Superior temporal gyrus (tissue), 1 donor: ENCODE data around the gene CAMK1D.

ENCODE experiments used
- DNase-seq: peaks from one replicate; pipeline ENCODE4 v3.0.0-alpha.2; 2016; ENCODE audit errors: extremely low spot score

CAMK1D gene

DNA sequence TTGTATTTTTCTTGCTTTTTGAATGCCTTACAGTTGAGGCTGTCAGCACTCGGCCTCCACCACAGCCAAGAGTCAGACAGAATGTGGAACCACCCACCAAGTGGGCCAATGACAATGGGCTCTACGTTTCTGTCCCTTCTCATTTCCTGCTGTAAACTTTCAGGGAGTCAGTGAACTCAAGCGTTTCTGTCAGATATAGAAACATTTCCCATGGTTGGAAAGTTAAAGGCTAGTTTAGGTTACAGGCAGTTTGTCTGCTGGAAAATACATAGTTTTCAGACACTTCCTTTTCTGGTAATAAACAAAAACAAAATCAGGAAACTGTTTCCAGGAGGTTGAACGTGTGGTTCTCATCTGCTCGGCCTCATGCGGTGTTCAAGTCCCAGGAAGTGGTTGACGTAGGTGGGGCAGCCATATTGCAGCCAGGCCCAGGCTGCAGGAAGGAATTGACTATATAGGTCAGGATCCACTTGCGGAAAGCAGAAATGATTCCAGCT lies 245.1 kb downstream of the CAMK1D start:
- no peak for DNase-seq

DNA sequence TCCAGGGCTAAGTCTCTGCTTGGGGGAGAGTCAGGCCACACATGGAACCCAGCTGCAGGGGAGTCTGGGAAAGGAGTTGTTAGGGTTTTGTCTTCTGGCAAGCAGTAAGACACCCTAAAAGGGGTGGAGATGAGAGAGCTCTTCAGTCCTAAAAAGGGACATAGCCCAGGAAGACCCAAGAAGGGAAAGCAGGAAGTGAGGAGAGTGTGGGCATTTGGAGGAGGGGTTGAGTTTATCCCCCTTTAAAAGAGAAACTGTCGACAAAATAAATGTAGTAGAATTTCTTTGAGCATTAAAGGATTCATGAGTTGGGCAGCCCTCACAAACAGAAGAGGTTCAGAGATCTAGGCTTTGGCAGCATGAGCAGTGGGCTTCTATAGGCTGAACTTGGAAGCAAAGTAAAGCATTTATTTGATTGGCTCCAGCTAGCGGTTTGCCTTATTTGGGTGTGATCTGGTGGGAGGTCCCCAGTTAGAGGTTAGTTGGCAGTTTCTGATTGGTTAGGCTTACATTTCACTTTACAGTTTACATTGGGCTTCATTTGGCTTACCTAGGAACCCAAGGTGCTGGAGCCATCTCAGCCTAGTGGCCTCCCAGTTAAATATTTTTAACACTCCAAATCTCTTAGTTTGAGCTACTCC lies 246.7 kb downstream of the CAMK1D start:
- no peak for DNase-seq

DNA sequence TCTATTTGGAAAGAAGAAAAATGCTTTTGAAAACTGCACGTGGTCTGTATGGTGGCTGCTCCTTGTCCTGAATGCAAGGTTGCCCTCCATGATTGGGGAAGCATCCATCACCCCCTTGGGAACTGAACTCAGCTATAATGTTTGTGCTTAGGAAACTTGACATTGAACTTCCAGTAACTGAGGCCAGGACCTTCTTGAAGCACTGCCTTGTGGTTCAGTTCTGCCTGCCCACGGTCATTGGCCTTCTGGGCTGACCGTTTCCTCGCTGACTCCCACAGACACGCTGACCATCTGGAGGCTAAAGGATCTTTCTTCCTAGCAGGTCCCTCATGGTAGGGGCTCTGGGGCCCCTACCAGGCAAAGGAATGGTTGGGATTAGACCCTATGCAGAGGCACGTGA lies 247.8 kb downstream of the CAMK1D start:
- no peak for DNase-seq

DNA sequence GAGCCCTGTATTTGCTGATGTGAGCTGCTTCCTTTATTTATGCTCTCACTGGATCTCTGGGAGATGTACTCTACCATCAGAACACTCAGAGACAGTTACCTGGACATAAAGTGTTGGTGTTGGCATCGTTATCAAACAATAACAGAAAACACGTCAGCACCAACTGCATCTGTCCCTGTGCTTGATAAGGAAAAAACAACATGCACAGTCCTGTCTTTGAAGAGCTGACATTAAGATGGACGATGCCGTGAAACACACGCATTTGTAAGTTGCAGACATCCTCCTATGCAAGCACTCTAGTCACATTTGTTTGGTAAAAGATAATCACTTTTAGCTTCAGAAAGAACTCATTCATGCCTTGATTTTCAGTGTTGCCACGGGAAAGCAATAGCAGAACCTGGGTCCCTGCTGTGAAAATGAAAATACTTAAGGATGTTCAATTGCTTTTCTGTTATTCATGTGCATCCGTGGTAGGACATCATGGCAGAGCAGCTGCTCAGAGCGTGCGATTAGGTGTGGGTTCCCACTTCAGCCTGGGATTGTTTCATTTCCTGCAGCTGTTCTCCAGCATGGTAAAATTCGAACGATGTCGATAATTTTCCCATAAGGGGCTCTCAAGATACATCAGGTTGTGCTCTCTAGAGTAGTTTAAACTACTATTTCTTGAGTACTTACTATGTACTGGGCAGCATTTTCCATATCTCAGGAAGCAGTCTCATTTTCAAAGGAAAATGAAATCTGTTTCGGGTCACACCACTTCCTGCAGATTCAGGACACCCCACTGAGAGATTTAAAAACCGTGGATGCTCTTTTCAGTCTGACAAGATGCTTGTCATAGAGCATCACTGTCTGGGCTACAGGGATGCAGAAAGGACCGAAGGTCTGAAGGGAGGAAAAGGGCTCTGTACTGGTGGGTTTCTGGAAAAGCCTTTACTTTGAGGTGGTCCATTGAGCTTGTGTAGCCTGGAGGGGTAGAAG lies 248.7 kb downstream of the CAMK1D start:
- DNase-seq = no peak

DNA sequence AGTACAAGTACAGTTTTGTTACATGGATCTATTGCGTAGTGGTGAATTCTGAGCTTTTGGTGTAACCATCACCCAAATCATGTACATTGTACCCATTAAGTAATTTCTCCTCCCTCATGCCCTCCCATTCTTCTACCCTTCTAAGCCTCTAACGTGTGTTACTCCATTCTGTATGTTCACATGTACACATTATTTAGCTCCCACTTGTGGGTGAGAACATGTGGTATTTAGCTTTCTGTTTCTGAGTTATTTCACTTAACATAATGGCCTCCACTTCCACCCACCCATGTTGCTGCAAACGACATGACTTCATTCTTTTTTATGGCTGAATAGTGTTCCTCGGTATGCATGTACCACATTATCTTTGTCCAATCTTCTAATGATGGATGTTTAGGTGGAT lies 251.3 kb downstream of the CAMK1D start:
- no peak for DNase-seq

GRCh38 chr10:12602521-12602920 lies 253.2 kb downstream of the CAMK1D start:
- DNase-seq = no peak

GRCh38 chr10:12603766-12604470 lies 254.6 kb downstream of the CAMK1D start:
- no peak for DNase-seq

DNA sequence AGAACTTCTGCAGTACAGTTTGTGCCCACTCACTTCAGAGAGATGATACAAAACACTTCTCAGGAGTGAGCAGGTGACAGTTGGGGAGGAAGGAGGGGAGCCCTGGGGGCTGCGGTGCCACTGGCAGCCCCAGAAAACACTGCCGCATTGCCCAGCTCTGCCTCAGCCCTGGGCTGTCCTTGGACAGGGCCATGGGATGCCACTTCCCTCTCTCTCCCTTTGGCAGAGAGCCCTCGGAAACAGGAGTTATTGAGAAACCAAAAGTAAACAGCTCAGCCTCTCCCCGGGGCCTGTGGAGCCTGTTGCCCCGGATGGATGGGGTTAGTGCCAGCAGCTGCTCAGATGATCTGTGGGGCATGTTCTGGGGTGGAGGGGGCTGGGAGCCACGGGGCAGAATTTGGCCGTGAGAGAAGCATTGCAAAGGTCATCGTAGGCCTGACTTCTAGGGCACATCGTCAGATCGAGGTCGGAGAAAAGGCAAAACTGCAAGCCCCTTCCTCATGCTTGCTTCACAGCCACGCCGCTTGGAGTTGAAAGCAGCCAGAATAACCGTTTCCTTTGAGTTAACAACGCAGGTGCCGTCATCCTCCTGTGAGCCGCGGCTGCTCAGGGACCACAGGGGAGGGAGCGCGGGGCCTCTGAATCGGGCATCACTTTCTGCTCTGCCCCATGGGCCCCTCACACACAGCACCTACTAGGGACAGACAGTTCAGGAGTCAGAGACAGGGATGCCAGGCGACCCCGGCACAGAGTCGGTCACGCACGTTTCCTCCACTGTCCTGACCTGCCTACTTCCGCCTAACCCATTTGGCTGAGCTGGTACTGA lies 256.4 kb downstream of the CAMK1D start:
- DNase-seq = no peak

GRCh38 chr10:12606461-12606860 lies 257.1 kb downstream of the CAMK1D start:
- no peak for DNase-seq

GRCh38 chr10:12608761-12609160 lies 259.4 kb downstream of the CAMK1D start:
- DNase-seq = no peak

GRCh38 chr10:12609435-12609834 lies 260.1 kb downstream of the CAMK1D start:
- DNase-seq = no peak

DNA sequence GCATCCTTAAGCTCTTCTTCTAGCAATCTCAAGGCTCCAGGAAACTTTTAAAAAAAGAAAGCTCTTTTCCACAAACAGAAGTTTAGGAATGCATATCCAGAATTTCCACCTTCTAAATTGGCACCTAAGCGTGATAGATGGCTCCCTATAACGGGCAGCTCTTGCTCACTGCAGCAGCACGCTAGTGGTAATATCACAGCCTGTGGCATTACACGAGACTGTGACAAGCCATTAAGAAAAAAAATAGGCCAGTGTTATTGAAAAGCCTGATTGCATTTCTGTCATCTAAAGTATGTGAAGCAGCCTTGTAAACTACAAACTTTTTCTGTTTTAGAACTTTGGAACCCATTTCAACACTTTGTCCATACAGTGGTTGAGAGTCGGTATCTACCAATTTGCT lies 263.8 kb downstream of the CAMK1D start:
- DNase-seq = no peak

GRCh38 chr10:12614177-12614995 lies 265.0 kb downstream of the CAMK1D start:
- DNase-seq = no peak

DNA sequence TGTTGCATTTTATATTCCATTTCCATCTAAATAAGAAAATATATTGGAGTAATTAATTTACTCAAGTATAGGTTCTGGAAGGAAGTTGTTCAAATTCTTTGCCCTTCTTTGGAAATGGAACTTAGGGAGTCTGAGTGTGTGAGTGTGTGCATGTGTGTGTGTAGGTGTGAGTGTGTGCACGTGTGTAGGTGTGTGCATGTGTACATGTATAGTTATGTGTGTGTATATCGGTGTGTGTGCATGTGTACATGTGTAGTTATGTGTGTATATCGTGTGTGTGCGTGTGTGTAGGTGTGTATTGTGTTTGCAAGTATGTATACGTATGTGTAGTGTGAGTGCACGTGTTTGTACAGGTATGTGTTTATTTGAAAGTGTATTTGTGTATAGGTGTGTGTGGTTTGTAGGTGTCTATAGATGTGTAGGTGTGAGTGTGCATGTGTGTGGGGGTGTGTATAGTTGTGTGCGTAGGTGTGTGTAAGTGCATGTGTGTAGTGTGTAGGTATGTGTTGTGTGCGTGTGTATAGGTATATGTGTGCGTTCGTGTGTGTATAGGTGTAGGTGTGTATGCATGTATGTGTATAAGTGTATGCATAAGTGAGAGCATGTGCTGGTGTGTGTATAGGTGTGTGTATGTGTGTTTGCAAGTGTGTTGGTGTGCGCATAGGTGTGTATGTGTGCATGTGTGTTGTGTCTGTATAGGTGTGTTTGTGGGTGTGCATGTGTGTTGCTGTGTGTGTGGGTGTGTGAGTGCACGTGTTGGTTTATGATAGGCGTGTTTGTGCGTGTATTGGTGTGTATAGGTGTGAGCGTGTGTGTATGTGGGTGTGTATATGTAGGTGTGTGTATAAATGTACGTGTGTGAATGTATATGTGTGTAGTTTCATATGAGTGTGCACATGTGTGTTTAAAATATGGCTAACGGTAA lies 266.2 kb downstream of the CAMK1D start:
- no peak for DNase-seq

DNA sequence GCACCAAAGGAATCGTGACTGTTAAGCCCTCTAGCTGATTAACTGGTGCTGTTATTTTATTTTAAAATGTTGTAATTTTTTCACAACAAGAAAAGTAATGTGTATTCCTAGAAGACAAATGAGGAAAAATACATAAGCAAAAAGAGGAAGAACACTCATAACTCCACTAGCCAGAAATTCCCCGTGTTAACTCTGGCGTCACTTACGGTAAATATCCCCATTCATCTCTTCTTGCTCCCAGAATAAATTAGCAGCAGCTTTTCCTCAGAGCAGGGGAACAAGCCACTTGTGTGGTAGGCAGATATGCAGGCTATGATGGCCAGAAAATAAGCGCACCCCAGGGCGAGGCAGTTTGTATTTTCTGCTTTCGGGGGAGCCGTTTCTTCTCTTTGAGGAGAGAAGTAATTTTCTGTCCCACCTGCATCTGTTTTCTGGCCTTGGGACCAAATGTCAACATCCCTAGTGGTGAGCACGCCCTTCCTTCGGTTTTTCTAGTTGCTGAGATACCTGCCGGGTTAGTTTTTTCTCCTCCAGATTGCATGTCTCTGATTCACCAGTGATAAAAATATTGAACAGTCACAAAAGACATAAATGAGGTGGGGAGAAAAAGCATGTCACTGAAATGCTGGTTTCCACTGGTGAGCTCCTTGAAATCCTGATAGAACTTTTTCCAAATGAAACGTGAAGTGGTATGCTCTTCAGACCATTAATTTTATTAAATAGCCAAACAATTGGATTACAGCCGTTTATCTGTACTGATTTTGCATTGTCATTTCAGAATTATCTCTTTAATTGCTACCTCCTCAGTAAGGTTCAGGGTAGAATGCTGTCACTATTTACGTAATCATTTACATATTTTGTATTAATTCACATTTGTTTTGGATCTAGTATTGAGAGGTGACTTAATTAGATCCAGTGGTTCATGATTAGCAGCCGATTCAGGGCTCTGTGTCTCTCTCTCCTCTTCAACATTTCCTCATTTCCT lies 268.1 kb downstream of the CAMK1D start:
- DNase-seq = no peak

DNA sequence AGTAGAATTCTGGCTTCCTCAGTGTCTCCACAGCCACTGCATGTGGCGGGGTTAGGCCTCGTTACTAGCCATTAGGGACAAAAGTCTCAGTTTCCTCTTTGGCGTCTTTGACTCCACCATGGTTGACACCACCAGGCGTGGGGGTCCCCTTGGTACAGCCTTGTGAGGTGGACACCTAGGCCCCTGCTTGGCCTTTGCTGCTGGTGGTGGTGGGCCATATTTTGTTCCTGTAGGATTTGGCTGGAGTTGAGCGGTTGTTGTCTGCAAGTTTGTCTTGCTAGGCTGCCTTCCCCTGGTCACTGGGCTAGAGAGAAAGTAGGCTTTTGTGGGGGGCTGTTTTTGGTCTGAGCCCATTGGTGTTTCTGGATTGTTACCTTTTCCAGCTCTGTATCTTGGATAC lies 272.7 kb downstream of the CAMK1D start:
- no peak for DNase-seq

- DNase-seq = no peak
Observed at GRCh38 chr10:12622691-12623090, 273.3 kb downstream of the CAMK1D start.

GRCh38 chr10:12625393-12626023 lies 276.2 kb downstream of the CAMK1D start:
- DNase-seq = no peak
